ENCODE results near the gene TIAM1. TPM values are rescaled to one million over a fixed set of nuclear protein-coding genes. Genes with fewer than 3 reads are reported as not detected.

The TIAM1 gene
- total RNA-seq, 1 donor from 2014 or later, result 35.4 TPM

GRCh38 chr21:31098576-31099005 is 245.5 kb downstream of the TIAM1 start:
- TF ChIP-seq CTCF (IDR thresholded peaks at IDR 0.05; ENCODE audit: unreplicated experiment), result peak; percentile 92
- Mint-ChIP-seq H3K4me1 (ENCODE audit: low read depth) (no peaks in the 10 kb centered on the region), H3K27me3 (peaks cover 13% of the 10 kb centered on the region)

GRCh38 chr21:31092832-31093625 is 251.0 kb downstream of the TIAM1 start:
- no peak overlapping the region for H3K4me3 Mint-ChIP-seq (ENCODE audit: low read depth)
- no peaks in the 10 kb centered on the region for H3K4me1 Mint-ChIP-seq (ENCODE audit: low read depth)
- no peak overlapping the region for H3K27ac Mint-ChIP-seq
- no peaks in the 10 kb centered on the region for H3K36me3 Mint-ChIP-seq (ENCODE audit: insufficient read depth)
- no peak for TF ChIP-seq CTCF (IDR thresholded peaks at IDR 0.05; ENCODE audit: unreplicated experiment)
- H3K9me3 Mint-ChIP-seq (ENCODE audit: low read depth), result peaks cover 12% of the 10 kb centered on the region
- H3K27me3 Mint-ChIP-seq, result peaks cover 2% of the 10 kb centered on the region
- no peak for DNase-seq (ENCODE audit: low spot score, unreplicated experiment)

More at GRCh38 chr21:31098576-31099005, 245.5 kb downstream of the TIAM1 start:
- Mint-ChIP-seq H3K9me3 (ENCODE audit: low read depth) (peaks cover 9% of the 10 kb centered on the region), H3K4me3 (ENCODE audit: low read depth) (no peak overlapping the region), H3K27ac (peak overlapping the region; percentile 69), H3K36me3 (ENCODE audit: insufficient read depth) (no peaks in the 10 kb centered on the region)
- peak; percentile 61 for DNase-seq (ENCODE audit: low spot score, unreplicated experiment)

GRCh38 chr21:31090376-31090775 is 253.7 kb downstream of the TIAM1 start:
- H3K27ac Mint-ChIP-seq, result no peak overlapping the region
- TF ChIP-seq CTCF (IDR thresholded peaks at IDR 0.05; ENCODE audit: unreplicated experiment), result no peak
- no peak for DNase-seq (ENCODE audit: low spot score, unreplicated experiment)
- H3K27me3 Mint-ChIP-seq, result no peaks in the 10 kb centered on the region
- H3K9me3 Mint-ChIP-seq (ENCODE audit: low read depth), result peaks cover 12% of the 10 kb centered on the region
- H3K4me1 Mint-ChIP-seq (ENCODE audit: low read depth), result no peaks in the 10 kb centered on the region
- H3K4me3 Mint-ChIP-seq (ENCODE audit: low read depth), result no peak overlapping the region
- no peaks in the 10 kb centered on the region for H3K36me3 Mint-ChIP-seq (ENCODE audit: insufficient read depth)

- TF ChIP-seq CTCF (IDR thresholded peaks at IDR 0.05; ENCODE audit: unreplicated experiment), result no peak
- Mint-ChIP-seq H3K36me3 (ENCODE audit: insufficient read depth) (no peaks in the 10 kb centered on the region), H3K9me3 (ENCODE audit: low read depth) (peaks cover 3% of the 10 kb centered on the region), H3K4me1 (ENCODE audit: low read depth) (no peaks in the 10 kb centered on the region), H3K27me3 (no peaks in the 10 kb centered on the region), H3K4me3 (ENCODE audit: low read depth) (no peak overlapping the region), H3K27ac (no peak overlapping the region)
- DNase-seq (ENCODE audit: low spot score, unreplicated experiment), result no peak
Measured at GRCh38 chr21:31088474-31088751, 255.6 kb downstream of the TIAM1 start.

GRCh38 chr21:31087639-31088473 is 256.2 kb downstream of the TIAM1 start:
- no peak overlapping the region for H3K27ac Mint-ChIP-seq
- no peaks in the 10 kb centered on the region for H3K4me1 Mint-ChIP-seq (ENCODE audit: low read depth)
- DNase-seq (ENCODE audit: low spot score, unreplicated experiment), result no peak
- H3K36me3 Mint-ChIP-seq (ENCODE audit: insufficient read depth), result no peaks in the 10 kb centered on the region
- no peak overlapping the region for H3K4me3 Mint-ChIP-seq (ENCODE audit: low read depth)
- no peak for TF ChIP-seq CTCF (IDR thresholded peaks at IDR 0.05; ENCODE audit: unreplicated experiment)
- H3K9me3 Mint-ChIP-seq (ENCODE audit: low read depth), result peaks cover 3% of the 10 kb centered on the region
- H3K27me3 Mint-ChIP-seq, result no peaks in the 10 kb centered on the region

Data from progenitor cell of endocrine pancreas (in vitro differentiated cells).